DOHH2 (cell line): Measurements from ENCODE around the gene RIN3.
A peak's percentile ranks its signal among the peaks of the same experiment; 100 is the strongest.

Experiments
- H3F3A ChIP-seq: fragments of 200-600 bp; sonication (generic), shearing (Covaris generic); 2 replicates; pipeline ENCODE4 v1.6.0; 2016; ENCODE audit warnings: antibody characterized with exemption, mild to moderate bottlenecking; ENCODE audit not compliant: control insufficient read depth, insufficient read depth
- H3K27ac ChIP-seq: fragments of 200-600 bp; sonication (generic); 2 replicates; pipeline ENCODE4 v1.5.1; 2014; ENCODE audit warnings: low read depth, mild to moderate bottlenecking, low read length, moderate library complexity
- H3K27me3 ChIP-seq: fragments of 200-600 bp; sonication (generic); 2 replicates; pipeline ENCODE4 v1.6.1; 2014; ENCODE audit warnings: mild to moderate bottlenecking, low read length, mixed read lengths; ENCODE audit not compliant: control insufficient read depth
- H3K36me3 ChIP-seq: fragments of 200-600 bp; sonication (generic); 2 replicates; pipeline ENCODE4 v1.6.1; 2014; ENCODE audit warnings: mild to moderate bottlenecking, low read length, moderate library complexity, mixed read lengths; ENCODE audit not compliant: control insufficient read depth
- H3K4me1 ChIP-seq: fragments of 200-600 bp; sonication (generic); 2 replicates; pipeline ENCODE4 v1.6.1; 2014; ENCODE audit warnings: mild to moderate bottlenecking, low read length, mixed read lengths; ENCODE audit not compliant: control insufficient read depth
- H3K4me2 ChIP-seq: fragments of 200-600 bp; sonication (generic); 2 replicates; pipeline ENCODE4 v1.6.0; 2014; ENCODE audit warnings: mild to moderate bottlenecking, low read length, moderate library complexity
- H3K4me3 ChIP-seq: fragments of 200-600 bp; sonication (generic); 2 replicates; pipeline ENCODE4 v1.5.1; 2014; ENCODE audit warnings: mild to moderate bottlenecking, low read length, mixed read lengths
- H3K79me2 ChIP-seq: fragments of 200-600 bp; sonication (generic); 2 replicates; pipeline ENCODE4 v1.6.1; 2014; ENCODE audit warnings: mild to moderate bottlenecking, low read length, mixed read lengths; ENCODE audit not compliant: control insufficient read depth
- H3K9me2 ChIP-seq: fragments of 200-600 bp; sonication (generic); replicated peaks from 2 replicates; pipeline ENCODE4 v1.6.1; 2014; ENCODE audit warnings: mild to moderate bottlenecking, low read length, mixed read lengths; ENCODE audit not compliant: control insufficient read depth
- H3K9me3 ChIP-seq: fragments of 200-600 bp; sonication (generic); 2 replicates; pipeline ENCODE4 v1.6.1; 2014; ENCODE audit warnings: antibody characterized with exemption, low read length, mixed read lengths; ENCODE audit not compliant: control insufficient read depth, insufficient read depth
- H4K20me1 ChIP-seq: fragments of 200-600 bp; sonication (generic); 2 replicates; pipeline ENCODE4 v1.6.0; 2014; ENCODE audit warnings: low read depth, mild to moderate bottlenecking, antibody characterized with exemption, low read length, moderate library complexity; ENCODE audit not compliant: control insufficient read depth, insufficient read depth
- EZH2phosphoT487 ChIP-seq: fragments of 200-600 bp; sonication (generic); IDR thresholded peaks from 2 replicates; pipeline ENCODE4 v1.6.1; 2017; ENCODE audit warnings: borderline replicate concordance, mild to moderate bottlenecking, antibody characterized with exemption, low read length, moderate library complexity, mixed read lengths
- TF ChIP-seq, protein P1 (sequence below): fragments of 200-600 bp; sonication (generic); IDR thresholded peaks from one replicate; pipeline ENCODE4 v1.5.1; 2014; ENCODE audit warnings: antibody characterized with exemption, mild to moderate bottlenecking, low read depth, low read length; ENCODE audit not compliant: poor library complexity, severe bottlenecking

Gene RIN3

DNA sequence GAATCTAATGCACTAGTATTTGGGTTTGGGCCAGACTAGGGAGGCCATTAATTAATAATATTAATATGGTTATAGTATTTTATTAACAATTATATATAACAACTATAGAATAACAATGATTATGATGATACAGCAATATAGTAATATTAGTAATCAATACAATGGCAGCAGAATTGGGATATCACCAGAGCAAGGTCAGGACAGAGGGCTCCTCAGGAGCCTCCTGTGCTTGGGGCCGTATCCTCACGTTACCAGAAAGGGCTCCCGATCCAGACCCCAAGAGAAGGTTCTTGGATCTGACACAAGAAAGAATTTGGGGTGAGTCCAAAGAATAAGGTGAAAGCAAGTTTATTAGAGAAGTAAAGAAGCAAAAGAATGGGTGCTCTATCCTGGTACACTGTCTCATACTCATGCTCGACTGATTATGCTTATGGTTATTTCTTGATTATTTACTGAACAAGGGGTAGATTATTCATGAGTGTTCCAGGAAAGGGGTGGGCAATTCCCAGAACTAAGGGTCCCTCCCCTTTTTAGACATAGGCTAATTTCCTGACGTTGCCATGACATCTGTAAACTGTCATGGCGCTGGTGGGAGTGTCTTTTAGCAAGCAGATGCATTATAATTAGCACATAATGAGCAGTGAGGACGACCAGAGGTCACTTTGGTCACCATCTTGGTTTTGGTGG, 61.6 kb downstream of the RIN3 start:
- Histone ChIP-seq H3K4me2 (no peak overlapping the region), H3F3A (no peaks in the 10 kb centered on the region), H3K27ac (no peak overlapping the region), H3K79me2 (no peaks in the 10 kb centered on the region), H4K20me1 (no peaks in the 10 kb centered on the region), H3K36me3 (no peaks in the 10 kb centered on the region), H3K9me2 (no peaks in the 10 kb centered on the region), H3K4me1 (peaks cover 14% of the 10 kb centered on the region), H3K4me3 (no peak overlapping the region), H3K9me3 (no peaks in the 10 kb centered on the region), H3K27me3 (peaks cover 8% of the 10 kb centered on the region; the same call in 1 of the 2 replicates)
- TF ChIP-seq EZH2phosphoT487, result no peak
- TF ChIP-seq, protein P1, sequence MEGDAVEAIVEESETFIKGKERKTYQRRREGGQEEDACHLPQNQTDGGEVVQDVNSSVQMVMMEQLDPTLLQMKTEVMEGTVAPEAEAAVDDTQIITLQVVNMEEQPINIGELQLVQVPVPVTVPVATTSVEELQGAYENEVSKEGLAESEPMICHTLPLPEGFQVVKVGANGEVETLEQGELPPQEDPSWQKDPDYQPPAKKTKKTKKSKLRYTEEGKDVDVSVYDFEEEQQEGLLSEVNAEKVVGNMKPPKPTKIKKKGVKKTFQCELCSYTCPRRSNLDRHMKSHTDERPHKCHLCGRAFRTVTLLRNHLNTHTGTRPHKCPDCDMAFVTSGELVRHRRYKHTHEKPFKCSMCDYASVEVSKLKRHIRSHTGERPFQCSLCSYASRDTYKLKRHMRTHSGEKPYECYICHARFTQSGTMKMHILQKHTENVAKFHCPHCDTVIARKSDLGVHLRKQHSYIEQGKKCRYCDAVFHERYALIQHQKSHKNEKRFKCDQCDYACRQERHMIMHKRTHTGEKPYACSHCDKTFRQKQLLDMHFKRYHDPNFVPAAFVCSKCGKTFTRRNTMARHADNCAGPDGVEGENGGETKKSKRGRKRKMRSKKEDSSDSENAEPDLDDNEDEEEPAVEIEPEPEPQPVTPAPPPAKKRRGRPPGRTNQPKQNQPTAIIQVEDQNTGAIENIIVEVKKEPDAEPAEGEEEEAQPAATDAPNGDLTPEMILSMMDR, result no peak

DNA sequence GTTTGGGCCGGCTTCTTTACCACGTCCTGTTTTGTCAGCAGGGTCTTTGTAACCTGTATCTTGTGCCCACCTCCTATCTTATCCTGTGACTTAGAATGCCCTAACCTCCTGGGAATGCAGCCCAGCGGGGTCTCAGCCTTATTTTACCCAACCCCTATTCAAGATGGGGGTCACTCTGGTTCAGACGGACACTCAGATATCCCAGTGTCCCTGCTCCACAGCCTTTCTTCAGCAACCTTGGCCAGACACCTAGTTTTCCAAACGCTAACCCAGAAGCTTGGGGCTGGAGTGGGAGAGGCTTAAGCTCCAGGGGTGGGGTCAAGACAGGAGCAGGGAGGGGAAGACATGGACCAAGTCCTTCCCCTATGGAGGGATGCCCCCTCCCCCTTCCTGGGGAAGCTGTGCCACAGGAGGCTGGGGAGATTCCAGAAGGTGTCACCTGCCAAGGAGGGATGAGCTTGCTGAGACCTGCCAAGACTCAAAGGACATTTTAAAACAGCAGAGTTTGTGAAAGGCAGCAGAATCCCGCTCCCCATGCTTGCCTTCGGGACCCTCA, 62.2 kb downstream of the RIN3 start:
- Histone ChIP-seq H4K20me1 (no peaks in the 10 kb centered on the region), H3K36me3 (no peaks in the 10 kb centered on the region)
- TF ChIP-seq, protein P1, result no peak
- TF ChIP-seq EZH2phosphoT487, result no peak

DNA sequence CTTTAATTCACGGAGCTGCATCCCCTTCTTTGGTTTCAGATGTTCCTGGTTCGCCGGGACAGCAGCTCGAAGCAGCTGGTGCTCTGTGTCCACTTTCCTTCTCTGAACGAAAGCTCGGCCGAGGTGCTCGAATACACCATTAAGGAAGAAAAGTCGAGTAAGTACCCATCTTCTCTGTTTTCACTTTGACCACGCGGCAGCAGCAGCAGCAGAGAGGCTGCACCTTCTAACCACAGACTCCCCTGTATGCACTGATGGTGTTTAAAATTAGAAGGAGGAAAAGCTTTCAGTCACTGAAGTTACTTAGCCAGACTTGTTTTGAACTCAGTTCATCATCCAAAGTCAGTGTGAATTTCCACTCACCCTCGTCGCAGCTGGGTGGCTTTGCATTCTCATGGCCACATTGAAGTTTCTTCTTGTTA, 63.8 kb downstream of the RIN3 start:
- no peaks in the 10 kb centered on the region for H3K9me3 ChIP-seq
- peaks cover 21% of the 10 kb centered on the region for H3K4me1 ChIP-seq
- no peaks in the 10 kb centered on the region for H3K36me3 ChIP-seq
- H3K9me2 ChIP-seq, result no peaks in the 10 kb centered on the region
- H3K79me2 ChIP-seq, result no peaks in the 10 kb centered on the region
- peak overlapping the region; percentile 35 for H3K4me2 ChIP-seq
- TF ChIP-seq EZH2phosphoT487, result no peak
- TF ChIP-seq, protein P1, result no peak
- H3K27ac ChIP-seq, result no peak overlapping the region
- peak overlapping the region; percentile 3; the same call in 1 of the 2 replicates for H3K4me3 ChIP-seq
- no peaks in the 10 kb centered on the region for H4K20me1 ChIP-seq
- H3K27me3 ChIP-seq, result peaks cover 8% of the 10 kb centered on the region; the same call in 1 of the 2 replicates
- no peaks in the 10 kb centered on the region for H3F3A ChIP-seq

More for the DNA sequence above, 62.2 kb downstream of the RIN3 start:
- peaks cover 8% of the 10 kb centered on the region; the same call in 1 of the 2 replicates for H3K27me3 ChIP-seq
- no peak overlapping the region for H3K27ac ChIP-seq
- H3K4me2 ChIP-seq, result no peak overlapping the region
- H3F3A ChIP-seq, result no peaks in the 10 kb centered on the region
- peaks cover 14% of the 10 kb centered on the region for H3K4me1 ChIP-seq
- H3K4me3 ChIP-seq, result no peak overlapping the region
- no peaks in the 10 kb centered on the region for H3K79me2 ChIP-seq
- no peaks in the 10 kb centered on the region for H3K9me3 ChIP-seq
- no peaks in the 10 kb centered on the region for H3K9me2 ChIP-seq
